HS-5 (cell line): ENCODE data around the gene SHISAL1.
A peak's percentile ranks its signal among the peaks of the same experiment; 100 is the strongest.
"Not testable (repeated sequence)": the region's sequence is repeated elsewhere in the genome, so short reads cannot be mapped to it uniquely, and the experiment has no call there.

Experiments
- DNase-seq: peaks from one replicate; pipeline ENCODE4 v3.0.0-alpha.2; 2012; ENCODE audit warnings: low read depth

SHISAL1 gene

DNA sequence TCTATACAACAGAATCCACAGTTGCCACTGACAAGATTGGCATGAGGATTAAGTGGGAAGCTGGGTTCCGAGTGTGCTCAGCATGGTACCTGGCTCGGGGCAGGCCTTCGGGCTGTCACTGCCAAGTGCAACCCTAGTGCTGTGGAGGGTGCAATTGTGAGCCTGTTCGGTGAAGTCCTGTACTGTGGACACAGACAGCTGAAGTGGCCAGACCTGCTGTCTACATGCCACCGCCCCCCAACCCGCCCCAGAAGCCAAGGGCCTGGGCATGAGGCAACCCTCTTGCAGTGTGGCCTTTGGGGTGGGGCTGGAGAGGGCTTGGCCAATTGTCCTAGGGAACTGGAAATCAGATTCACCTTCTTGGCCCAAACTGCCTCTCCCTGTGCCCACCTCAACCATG is 15.6 kb upstream of the SHISAL1 start:
- DNase-seq, result no peak

- no peak for DNase-seq
Observed at GRCh38 chr22:44326491-44326885, 13.7 kb upstream of the SHISAL1 start.

GRCh38 chr22:44325718-44326490 is 13.2 kb upstream of the SHISAL1 start:
- no peak for DNase-seq

DNA sequence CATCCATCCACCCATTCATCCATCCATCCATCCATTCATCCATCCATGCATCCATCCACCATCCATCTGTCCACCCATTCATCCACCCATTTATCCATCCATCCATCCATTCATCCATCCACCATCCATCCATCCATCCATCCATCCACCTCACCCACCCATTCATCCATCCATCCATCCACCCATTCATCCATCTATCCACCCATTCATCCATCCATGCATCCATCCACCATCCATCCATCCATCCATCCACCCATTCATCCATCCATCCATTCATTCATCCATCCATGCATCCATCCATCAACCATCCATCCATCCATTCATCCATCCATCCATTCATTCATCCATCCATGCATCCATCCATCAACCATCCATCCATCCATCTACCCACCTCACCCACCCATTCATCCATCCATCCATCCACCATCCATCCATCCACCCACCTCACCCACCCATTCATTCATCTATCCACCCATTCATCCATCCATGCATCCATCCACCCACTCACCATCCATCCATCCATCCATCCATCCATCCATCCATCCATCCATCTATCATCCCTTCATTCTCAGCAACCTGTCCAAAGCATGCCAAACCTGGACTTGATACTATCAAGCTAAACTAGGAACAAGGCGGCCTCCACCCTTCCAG is 10.5 kb upstream of the SHISAL1 start:
- not testable (repeated sequence) for DNase-seq

- no peak for DNase-seq
Observed at GRCh38 chr22:44319685-44320084, 6.9 kb upstream of the SHISAL1 start.

DNA sequence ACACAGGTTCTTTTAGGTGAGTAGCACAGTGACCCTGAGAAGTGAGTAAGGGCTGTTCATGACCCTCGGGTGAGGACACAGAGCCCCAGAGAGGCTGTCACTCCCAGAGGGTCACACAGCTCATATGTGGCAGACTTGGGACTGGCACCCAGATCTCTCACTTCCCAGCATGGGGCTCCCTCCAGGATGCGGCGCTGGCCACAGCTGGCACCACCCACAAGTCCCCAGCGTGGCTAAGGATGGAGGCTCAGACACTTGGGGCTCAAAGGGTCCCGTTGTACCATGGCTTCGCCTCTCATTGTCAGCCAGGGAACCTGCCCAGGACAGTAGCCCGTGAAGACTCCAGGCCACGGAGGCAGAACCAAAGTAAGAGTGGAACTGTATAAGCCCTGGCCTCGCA is 6.0 kb upstream of the SHISAL1 start:
- DNase-seq, result no peak

DNA sequence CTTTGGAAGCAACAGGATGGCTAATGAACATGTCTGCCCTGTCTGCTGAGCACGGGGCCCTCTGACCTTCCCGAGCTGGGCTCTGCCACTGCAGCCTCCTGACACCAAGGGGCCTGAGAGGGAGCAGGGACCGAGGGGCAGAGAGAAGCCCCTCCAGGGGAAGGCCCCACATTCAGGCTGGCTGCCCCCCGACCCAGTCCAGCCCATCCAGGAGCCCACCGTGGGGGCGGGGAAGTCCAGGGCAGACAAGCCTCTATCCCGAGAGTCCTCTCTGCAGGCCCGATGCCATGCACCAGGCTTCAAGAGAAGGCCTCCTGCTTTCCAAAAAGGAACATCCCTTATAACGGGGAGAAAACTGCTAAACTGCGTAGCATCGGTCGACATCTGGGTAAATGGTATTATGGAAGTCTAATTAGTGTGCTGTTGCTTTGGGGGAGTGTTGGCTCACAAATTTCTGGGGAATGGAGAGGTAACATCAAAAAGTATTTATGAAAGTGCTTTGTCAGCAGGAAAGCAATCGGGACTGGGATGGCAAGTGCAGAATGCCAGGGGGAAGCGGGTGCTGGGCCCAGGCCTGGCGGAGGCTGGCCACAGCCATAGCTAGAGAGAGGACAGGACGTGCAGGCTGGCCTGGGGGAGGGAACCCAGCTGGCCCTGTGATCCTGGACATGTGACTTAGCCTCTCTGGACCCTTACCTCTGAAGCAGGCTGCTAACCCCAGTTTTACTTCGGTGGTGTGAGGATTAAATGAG is 5.3 kb upstream of the SHISAL1 start:
- DNase-seq, result no peak

- DNase-seq, result no peak
Observed at GRCh38 chr22:44317123-44317444, 4.3 kb upstream of the SHISAL1 start.

DNA sequence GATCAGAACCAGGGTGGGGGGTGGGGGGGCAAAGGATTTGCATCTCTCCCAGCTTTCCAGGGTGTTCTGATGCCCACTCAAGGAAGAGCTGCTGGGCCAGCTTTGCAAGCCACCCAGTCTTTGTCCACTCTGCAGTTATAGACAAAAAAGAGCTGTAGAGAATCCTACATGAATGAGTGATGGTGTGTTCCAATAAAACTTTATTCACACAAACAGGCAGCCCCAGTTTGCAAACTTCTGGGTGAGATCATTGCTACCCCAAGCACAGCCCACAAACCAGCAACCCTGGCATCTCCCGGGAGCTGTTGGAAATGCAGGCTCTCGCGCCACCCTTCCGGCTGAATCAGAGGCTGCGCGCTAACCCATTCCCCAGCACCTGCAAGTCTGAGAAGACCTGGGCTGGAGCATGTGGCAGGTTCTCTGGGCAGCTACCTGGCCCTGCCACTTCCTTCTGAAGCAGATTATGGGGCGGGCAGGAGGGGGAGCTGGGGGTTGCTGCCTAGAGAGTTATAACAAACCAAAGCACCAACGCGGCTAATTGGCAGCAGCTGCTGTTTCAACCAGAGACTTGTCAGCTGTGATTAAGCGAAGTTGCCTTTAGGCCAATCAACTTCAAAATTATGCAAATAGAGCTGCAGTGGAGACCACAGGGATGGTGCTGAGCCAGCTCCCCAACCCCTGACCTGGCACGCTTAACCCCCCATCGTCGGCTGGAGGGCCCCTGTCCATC is 3.8 kb upstream of the SHISAL1 start:
- DNase-seq, result no peak

- DNase-seq, result no peak
Observed at GRCh38 chr22:44314425-44315067, 1.8 kb upstream of the SHISAL1 start.

DNA sequence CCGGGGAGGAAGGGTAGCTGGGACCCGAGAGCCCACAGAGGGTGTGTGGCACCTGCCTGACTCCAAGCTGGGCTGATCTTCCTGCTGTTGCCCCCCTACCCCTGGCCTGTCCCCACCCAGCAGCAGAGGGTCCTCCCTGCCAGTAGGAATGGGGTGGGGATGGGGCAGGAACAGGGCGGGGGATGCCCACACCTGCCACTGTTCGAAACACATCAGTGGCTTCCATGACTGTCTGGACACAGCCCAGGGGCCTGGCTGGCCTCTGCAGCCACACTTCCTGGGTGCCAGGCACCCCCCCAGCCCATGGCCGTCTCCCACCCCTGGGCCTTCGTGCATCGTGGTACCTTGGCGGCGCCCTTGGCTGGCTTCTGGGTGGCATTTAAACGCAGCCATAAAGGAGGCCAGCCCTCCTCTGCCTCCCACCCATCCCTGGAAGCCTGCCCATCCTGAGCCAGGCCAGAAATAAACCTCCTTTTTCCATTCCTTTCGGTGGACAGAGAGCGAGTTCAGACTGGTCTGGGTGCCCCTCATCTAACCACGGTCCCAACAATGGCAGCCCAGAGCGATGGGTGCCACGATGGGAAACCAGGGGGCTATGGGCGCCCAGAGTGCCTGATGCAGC is 745 bp upstream of the SHISAL1 start:
- DNase-seq, result no peak

GRCh38 chr22:44311855-44312170 is 938 bp downstream of the SHISAL1 start:
- no peak for DNase-seq

- DNase-seq, result no peak
Observed at GRCh38 chr22:44311104-44311854, 1.5 kb downstream of the SHISAL1 start.

GRCh38 chr22:44309647-44310046 is 3.1 kb downstream of the SHISAL1 start:
- DNase-seq, result no peak

GRCh38 chr22:44309137-44309536 is 3.6 kb downstream of the SHISAL1 start:
- DNase-seq, result peak; percentile 82

GRCh38 chr22:44307509-44308169 is 5.1 kb downstream of the SHISAL1 start:
- DNase-seq, result no peak

DNA sequence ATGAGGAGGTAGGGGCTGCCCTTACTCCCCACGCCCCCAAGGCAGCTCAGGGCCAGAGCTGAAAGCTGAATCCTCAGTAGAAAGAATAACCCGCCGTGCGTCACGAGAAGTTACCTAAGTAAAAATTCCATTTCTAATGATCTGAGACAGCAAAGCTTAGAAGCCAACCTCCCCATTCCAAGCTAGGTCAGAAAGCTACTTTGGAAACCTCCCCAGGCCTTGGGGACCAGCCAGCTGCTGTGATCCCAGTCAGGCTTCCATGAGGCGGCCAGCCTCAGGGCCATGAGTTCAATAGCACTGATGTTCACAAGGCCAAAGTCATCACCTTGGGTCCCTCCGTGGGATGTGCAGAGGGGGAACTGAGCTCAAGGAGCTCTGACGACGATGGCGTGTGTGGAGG is 6.9 kb downstream of the SHISAL1 start:
- no peak for DNase-seq

DNA sequence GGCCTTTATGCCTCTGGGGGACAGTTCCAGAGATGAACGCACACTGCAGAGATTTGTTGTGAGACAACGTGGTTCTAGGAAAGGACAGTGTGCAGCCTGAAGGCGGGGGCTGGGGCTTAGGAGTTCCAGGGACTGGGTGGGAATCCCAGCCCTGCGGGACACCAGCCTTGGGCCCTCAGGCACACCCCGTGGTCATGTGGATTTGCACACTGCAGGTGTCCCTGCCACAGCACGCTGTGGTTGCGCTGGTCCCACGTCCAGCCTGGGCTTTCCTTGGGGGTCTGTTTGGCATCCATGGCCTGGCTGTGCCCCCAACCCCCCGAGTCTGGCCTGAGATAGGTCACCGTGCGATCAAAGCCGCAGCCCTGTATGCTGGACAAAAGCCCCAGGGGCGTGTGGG is 7.3 kb downstream of the SHISAL1 start:
- no peak for DNase-seq

DNA sequence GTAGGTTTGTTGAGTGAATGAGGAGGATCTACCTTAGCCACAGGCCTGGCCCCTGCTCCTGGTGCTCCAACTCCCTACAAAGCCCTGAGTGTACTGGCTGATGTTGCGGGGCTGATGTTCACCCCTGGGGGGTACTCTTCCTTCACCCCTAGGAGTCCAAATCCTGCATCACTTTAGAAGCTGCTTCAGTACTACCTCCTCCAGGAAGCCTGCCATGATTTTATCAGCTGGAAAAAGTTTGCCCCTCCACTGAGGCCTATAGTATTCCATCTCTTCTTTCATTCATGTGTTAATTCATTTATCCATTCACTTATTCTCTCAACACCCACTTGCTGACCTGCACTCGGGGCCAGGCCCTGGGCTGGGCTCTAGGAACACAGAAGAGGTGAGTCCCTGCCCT is 7.8 kb downstream of the SHISAL1 start:
- DNase-seq, result no peak

DNA sequence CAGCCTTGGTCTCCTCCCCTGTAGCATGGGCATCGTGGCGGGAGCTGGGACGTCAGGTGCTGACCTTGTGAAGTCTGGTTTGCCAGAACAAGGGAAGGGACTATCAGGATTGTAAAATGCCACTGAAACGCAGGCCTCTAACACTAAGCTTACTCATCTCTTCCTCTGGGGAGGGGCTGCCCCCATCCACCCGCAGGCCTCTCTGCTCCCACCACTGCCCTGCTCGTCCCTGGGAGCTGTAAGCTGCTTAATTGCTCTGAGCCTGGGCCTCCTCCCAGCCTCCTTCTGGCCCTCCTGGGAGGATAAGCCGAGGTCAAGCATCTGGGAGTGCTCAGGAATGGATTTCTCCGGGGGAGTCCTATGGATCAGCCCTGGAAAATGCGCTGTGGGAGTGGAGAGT is 8.4 kb downstream of the SHISAL1 start:
- no peak for DNase-seq
